AG04450 (cell line): Measurements from ENCODE around the gene PAK3. TPM values are rescaled to one million over a fixed set of nuclear protein-coding genes. Genes with fewer than 3 reads are reported as not detected.

Source experiments
- CTCF ChIA-PET: fragments of 300-600, 350-600 bp; formaldehyde crosslinking; extraction: SDS; loops from one replicate; lab custom pipeline; 2022; ENCODE audit warnings: antibody characterized with exemption, inconsistent platforms; lab: Charles Lee
- POLR2A ChIA-PET: fragments of 350-600 bp; formaldehyde crosslinking; extraction: SDS; loops from one replicate; lab custom pipeline; 2021; ENCODE audit warnings: antibody characterized with exemption, inconsistent platforms; lab: Yijun Ruan, JAX
- DNase-seq: peaks from one replicate; pipeline ENCODE4 v3.0.0-alpha.2; 2011; ENCODE audit warnings: low read depth, low spot score
- H3K27ac ChIP-seq: one replicate; pipeline ENCODE4 v1.5.1; 2012; ENCODE audit warnings: low read depth, low read length, control low read depth
- H3K27me3 ChIP-seq: one replicate; pipeline ENCODE4 v1.6.0; 2012; ENCODE audit warnings: low read length; ENCODE audit not compliant: control insufficient read depth, insufficient read depth
- H3K4me3 ChIP-seq: 2 replicates; pipeline ENCODE4 v1.5.1; 2011; ENCODE audit warnings: mild to moderate bottlenecking, low read depth, low read length, control low read depth
- H3K9me3 ChIP-seq: 2 replicates; pipeline ENCODE4 v1.5.1; 2012; ENCODE audit warnings: low read length; ENCODE audit not compliant: control insufficient read depth, insufficient read depth
- polyA plus RNA-seq: library from polyadenylated mRNA; depleted of rRNA; stranded (reverse); fragments of >200 nt; gene quantifications from 2 replicates; pipeline ENCODE4 v1.2.3, GENCODE V29; 2011
- TF ChIP-seq, protein P1 (sequence below): IDR thresholded peaks from 2 replicates; pipeline ENCODE4 v1.5.1; 2011; ENCODE audit warnings: low read depth, low read length, control low read depth, inconsistent platforms

PAK3 gene
- polyA plus RNA-seq, 1 experiment: 0.66 TPM

DNA sequence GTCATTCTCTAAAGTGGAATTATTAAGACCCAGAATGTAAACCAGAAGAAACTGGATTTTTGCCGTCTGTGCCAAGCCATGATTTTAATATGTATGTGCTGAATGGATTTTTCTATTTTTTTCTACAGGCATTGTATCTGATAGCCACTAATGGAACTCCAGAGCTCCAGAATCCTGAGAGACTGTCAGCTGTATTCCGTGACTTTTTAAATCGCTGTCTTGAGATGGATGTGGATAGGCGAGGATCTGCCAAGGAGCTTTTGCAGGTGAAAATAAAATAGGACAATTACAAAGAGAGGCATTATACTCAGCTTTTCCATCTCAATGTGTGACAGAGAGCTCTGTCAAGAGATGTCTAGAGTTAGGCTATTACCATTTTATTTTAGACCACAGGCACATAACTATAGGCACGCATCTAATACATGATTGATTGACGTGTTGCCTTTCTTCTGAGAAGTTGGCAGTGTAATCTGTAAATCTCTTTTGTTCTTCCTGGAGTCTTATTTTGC lies 120.4 kb downstream of the PAK3 start:
- CTCF ChIA-PET: no interaction called here
- TF ChIP-seq, protein P1, sequence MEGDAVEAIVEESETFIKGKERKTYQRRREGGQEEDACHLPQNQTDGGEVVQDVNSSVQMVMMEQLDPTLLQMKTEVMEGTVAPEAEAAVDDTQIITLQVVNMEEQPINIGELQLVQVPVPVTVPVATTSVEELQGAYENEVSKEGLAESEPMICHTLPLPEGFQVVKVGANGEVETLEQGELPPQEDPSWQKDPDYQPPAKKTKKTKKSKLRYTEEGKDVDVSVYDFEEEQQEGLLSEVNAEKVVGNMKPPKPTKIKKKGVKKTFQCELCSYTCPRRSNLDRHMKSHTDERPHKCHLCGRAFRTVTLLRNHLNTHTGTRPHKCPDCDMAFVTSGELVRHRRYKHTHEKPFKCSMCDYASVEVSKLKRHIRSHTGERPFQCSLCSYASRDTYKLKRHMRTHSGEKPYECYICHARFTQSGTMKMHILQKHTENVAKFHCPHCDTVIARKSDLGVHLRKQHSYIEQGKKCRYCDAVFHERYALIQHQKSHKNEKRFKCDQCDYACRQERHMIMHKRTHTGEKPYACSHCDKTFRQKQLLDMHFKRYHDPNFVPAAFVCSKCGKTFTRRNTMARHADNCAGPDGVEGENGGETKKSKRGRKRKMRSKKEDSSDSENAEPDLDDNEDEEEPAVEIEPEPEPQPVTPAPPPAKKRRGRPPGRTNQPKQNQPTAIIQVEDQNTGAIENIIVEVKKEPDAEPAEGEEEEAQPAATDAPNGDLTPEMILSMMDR: no peak

DNA sequence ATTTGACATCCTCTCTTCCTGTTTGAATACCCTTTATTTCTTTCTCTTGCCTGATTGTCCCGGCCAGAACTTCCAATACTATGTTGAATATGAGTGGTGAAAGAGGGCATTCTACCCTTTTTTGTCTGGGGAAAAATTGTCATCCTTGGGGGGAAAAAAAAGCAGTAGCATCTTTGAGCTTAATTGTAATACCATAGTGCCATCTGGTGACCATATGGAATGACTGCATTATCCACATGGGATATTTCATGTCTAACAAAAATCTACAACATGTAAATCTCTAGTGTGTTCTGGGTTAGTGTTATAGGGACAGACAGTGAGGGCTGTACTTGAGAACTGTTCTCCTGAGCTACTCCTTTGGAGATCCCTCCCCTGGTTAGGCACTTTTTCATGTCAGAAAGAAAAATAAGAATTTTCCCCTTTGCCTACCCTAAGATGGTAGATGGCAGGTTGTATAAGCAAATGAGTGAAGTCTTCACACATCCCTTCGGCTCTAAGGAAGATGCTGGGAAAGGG lies 148.3 kb downstream of the PAK3 start:
- Histone ChIP-seq H3K27me3 (no peaks in the 10 kb centered on the region), H3K4me3 (no peak overlapping the region), H3K27ac (no peak overlapping the region), H3K9me3 (no peaks in the 10 kb centered on the region)
- TF ChIP-seq, protein P1: peak; percentile 35
- no peak for DNase-seq
- POLR2A ChIA-PET: no interaction called here
- CTCF ChIA-PET: interaction anchor here (0.6 to 1.1 kb wide), 4 partner anchors 13 to 391 kb away, joined by 3 to 10 read pairs (median 6); no protein-coding TSS in a partner anchor

More for the DNA sequence above, 120.4 kb downstream of the PAK3 start:
- Histone ChIP-seq H3K27ac (no peak overlapping the region), H3K9me3 (no peaks in the 10 kb centered on the region), H3K4me3 (no peak overlapping the region), H3K27me3 (no peaks in the 10 kb centered on the region)
- POLR2A ChIA-PET: no interaction called here
- no peak for DNase-seq

DNA sequence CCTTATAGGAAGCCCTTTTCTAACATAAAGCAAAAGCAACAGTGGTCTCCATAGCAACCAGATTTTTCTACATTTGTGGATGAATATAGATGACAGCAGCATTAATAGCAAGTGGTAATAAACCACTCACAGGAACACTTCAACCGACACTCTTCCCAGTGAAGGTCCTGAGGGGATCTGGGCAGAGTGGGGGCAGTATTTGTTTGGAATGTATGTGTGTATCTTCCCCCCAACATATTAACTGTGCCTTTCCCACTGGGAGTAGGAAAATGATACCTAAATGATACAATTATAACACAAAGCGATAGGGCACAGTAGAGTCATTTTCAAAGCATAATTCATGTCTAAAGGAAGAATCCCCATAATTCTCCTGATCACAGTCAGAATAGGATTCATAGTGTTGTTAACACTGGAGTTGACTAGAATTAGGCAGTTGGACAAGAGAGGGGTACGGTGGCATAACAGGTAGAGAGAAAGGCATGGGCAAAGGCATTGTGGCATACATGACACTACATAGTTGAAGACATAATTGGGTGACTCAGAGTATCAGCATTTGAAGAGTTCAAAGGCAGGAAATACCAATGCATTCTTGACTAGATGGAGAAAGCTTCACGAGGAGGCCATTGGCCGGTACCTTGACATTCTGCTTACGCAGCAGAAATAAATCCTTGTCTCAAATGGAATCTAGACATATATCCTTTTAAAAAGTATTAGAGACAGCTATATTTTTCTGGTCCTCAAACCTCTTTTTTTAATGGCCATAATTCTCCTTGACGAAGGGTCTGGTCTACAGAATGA lies 159.1 kb downstream of the PAK3 start:
- POLR2A ChIA-PET: no interaction called here
- CTCF ChIA-PET: no interaction called here
- Histone ChIP-seq H3K27me3 (no peaks in the 10 kb centered on the region), H3K27ac (no peak overlapping the region), H3K4me3 (no peak overlapping the region), H3K9me3 (no peaks in the 10 kb centered on the region)
- TF ChIP-seq, protein P1: no peak
- DNase-seq: no peak

DNA sequence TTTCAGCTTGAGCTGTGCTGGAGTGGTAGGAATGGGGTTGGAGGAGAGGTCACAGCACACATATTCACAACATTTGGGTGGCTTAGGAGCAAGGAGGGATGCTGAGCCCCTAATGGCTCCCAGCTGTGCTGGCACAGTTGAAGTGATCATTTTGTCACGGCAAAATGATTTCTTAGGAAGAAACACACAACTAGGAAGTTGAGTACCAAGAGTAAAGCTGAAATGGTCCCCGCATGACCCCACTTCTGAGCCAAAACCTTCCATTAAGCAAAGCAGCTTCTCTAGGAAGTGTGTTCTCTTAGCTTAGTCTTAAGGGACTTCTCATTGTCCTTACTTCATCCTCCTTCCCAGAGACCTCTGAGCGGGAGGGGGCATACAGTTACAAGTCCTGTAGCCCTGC lies 161.7 kb downstream of the PAK3 start:
- POLR2A ChIA-PET: no interaction called here
- DNase-seq: no peak
- TF ChIP-seq, protein P1: no peak
- Histone ChIP-seq H3K27me3 (no peaks in the 10 kb centered on the region), H3K9me3 (no peaks in the 10 kb centered on the region), H3K27ac (no peak overlapping the region), H3K4me3 (no peak overlapping the region)
- CTCF ChIA-PET: no interaction called here

DNA sequence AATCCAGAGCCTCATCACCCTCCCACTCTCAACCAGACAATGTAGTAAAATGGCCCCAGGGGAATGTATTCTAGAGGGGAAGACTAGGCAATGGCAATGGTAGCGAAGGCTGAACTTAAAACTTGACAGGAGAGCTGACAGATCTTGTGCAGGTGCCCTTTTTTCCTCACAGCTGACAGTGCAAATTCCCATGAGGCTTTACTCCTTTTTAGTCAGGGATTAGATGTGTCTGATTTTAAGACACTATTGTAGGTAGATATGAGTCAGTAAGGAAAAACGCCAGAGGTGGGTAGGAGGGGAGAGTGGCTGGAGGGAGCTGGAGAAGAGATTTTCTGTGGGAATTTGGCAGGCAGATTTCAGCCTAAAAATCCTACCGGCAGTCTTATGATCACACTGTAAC lies 163.6 kb downstream of the PAK3 start:
- DNase-seq: no peak
- no peaks in the 10 kb centered on the region for H3K27me3 ChIP-seq
- POLR2A ChIA-PET: interaction anchor here (0.6 kb wide), 1 partner anchor 51 kb away, joined by 3 read pairs; no protein-coding TSS in a partner anchor
- CTCF ChIA-PET: no interaction called here
- no peak overlapping the region for H3K4me3 ChIP-seq
- TF ChIP-seq, protein P1: no peak
- no peak overlapping the region for H3K27ac ChIP-seq
- H3K9me3 ChIP-seq: no peaks in the 10 kb centered on the region
